Hepatocyte (in vitro differentiated cells): Measurements from ENCODE around the gene RUBCN.

Experiments used
- EZH2 ChIP-seq: fragments of 200-600 bp; sonication (generic); IDR thresholded peaks from 2 replicates; pipeline ENCODE4 v1.6.1; 2016; ENCODE audit warnings: antibody characterized with exemption, mild to moderate bottlenecking, borderline replicate concordance
- EZH2phosphoT487 ChIP-seq: fragments of 200-600 bp; sonication (generic); IDR thresholded peaks from one replicate; pipeline ENCODE4 v1.6.1; 2018; ENCODE audit warnings: antibody characterized with exemption, mild to moderate bottlenecking, low read depth, moderate library complexity; ENCODE audit not compliant: unreplicated experiment, severe bottlenecking
- TF ChIP-seq, protein P1 (sequence below): fragments of 200-600 bp; sonication (generic); IDR thresholded peaks from 2 replicates; pipeline ENCODE4 v1.5.1; 2016; ENCODE audit warnings: antibody characterized with exemption, mild to moderate bottlenecking; ENCODE audit not compliant: poor library complexity

DNA sequence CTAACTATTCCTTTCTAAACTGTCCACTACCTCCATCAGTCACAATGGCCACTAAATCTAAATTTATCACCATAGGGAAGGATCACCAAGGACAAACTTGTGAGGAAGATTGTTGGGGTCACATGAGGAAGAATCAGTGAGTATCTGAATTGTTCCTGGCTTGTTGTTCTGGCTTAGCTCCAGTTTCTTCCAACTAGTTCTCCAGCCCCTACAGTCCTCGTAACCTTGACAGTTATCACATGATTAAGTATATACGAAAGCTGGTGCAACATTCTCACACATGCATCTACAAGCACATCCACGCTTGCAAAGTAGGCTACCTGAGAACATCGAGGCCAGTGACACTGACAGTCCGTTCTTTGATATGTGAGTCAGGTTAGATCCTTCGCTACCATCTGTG lies 46.0 kb downstream of the RUBCN start:
- TF ChIP-seq EZH2, result no peak
- TF ChIP-seq, protein P1, sequence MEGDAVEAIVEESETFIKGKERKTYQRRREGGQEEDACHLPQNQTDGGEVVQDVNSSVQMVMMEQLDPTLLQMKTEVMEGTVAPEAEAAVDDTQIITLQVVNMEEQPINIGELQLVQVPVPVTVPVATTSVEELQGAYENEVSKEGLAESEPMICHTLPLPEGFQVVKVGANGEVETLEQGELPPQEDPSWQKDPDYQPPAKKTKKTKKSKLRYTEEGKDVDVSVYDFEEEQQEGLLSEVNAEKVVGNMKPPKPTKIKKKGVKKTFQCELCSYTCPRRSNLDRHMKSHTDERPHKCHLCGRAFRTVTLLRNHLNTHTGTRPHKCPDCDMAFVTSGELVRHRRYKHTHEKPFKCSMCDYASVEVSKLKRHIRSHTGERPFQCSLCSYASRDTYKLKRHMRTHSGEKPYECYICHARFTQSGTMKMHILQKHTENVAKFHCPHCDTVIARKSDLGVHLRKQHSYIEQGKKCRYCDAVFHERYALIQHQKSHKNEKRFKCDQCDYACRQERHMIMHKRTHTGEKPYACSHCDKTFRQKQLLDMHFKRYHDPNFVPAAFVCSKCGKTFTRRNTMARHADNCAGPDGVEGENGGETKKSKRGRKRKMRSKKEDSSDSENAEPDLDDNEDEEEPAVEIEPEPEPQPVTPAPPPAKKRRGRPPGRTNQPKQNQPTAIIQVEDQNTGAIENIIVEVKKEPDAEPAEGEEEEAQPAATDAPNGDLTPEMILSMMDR, result no peak
- TF ChIP-seq EZH2phosphoT487, result no peak
